NCI-H1092 treated with DMSO at 0.1 percent for 48 hours (cell line): Measurements from ENCODE around the gene PDZD7.

Source experiments
- DNase-seq: peaks from one replicate; lab custom pipeline; 2025; lab: John Stamatoyannopoulos, UW

Gene PDZD7

DNA sequence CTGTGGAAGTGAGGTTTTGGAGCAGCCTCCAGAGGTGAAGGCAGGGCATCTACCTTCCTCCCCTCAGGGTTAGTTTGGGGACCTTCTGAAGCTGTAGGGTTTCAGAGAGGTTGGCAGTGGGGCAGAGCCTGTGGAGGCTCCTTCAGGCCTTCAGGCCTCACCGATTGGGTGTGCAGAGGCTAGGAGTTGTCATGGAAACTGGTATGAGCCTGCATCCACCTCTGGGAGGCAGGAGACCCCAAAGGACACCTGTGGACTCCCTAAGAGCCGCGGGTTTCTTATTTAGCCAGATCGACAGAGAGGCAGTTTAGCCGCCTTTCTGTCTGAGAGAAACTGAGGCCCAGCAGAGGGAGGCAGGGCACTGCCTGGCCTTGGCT is 29.3 kb downstream of the PDZD7 start:
- DNase-seq: no peak

DNA sequence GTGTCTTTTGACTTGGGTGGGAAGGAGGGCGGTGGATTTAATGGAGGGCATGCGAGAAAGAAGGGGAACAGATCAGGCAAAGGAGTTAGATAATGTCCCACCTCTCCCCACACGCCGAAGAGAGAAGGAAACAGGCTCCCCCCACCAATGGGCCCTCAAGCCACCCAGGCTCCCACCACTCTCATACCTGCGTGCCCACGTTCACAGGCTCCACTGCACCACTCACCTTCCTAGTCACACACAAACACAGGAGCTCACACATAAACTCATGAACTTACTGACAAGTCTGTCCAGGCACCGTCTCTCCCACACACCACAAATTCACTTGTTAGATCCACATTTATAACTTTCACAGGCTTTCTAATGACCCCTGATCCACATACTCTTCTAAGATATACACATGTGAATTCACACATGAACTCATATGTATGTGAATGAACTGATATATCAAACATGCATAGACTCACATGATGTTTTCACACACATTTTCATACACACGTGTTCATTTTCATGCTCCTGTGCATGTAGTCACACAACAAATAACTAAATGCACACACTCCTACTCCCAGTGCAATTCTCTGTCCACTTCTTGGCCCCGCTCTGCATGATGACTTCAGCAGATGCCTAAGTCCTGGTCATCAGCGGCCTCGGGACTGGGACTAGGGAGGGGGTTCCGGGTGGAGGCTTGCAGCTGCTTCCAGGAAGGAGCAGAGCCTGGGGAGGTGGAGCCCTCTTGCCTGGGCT is 29.8 kb downstream of the PDZD7 start:
- DNase-seq: no peak

DNA sequence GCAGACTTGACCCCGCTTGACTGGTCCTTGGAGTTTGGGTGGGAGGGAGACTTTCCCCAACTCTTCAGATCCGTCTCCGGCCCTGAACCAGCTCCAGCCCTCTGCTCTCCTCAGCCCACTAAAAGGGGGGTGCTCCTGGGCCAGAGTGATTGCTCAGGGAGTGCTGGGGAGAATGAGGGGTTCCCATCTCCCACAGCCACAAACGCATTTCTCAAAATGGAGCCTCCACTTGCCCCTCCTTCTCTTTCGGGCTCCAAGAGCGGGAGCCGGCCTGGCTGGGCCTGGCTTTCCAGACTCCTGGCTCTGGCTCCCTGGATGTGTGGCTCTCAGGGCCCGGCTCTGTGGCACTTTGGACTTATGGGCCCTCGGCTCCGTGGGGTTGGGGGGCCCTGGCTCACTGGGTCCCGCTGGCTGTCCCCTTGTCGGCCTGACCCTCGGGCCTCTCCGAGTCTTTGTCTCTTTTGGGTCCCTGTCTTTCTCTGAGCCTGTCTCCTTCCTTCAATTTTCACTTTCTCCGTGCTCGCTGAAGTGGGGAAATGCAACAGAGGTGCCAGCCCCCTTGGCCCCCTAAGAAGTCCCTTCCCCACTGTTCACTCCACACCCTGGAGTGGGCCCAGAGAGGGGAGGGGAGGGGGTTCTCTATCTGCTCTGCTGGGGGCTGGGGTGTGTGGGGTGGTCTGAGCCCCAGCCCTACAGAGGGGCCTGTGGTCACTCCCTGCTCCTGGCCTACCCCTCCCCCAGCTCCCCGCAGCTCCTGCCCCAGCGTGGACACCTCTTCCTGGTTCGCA is 30.6 kb downstream of the PDZD7 start:
- DNase-seq: no peak

DNA sequence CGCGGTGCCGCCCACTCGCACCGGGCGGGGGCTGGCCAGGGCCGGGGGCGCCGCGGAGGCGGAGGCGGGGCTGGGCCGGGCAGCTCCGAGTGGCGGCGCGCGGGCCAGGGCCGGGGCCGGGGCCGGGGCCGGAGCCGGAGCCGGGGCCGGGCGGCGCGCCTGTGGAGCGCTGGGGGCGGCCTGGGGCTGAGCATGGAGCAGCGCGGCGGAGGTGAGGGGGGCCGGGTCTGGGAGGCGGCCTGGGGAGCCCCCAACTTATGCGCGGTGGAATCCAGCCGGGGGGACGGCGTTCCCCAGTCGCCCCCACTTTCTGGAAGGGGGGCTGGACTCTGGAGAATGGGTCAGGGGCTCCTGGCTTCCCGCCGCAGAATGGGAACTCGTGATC is 31.2 kb downstream of the PDZD7 start, which contains the start of gene LZTS2:
LZTS2 (plus strand) TSS at position 67 of the 385 bp plus-strand sequence. CDS start 2,731 bp downstream, outside the sequence.
- no peak for DNase-seq

- DNase-seq: peak; percentile 35
Observed at GRCh38 chr10:100998991-100999741, 31.8 kb downstream of the PDZD7 start.

DNA sequence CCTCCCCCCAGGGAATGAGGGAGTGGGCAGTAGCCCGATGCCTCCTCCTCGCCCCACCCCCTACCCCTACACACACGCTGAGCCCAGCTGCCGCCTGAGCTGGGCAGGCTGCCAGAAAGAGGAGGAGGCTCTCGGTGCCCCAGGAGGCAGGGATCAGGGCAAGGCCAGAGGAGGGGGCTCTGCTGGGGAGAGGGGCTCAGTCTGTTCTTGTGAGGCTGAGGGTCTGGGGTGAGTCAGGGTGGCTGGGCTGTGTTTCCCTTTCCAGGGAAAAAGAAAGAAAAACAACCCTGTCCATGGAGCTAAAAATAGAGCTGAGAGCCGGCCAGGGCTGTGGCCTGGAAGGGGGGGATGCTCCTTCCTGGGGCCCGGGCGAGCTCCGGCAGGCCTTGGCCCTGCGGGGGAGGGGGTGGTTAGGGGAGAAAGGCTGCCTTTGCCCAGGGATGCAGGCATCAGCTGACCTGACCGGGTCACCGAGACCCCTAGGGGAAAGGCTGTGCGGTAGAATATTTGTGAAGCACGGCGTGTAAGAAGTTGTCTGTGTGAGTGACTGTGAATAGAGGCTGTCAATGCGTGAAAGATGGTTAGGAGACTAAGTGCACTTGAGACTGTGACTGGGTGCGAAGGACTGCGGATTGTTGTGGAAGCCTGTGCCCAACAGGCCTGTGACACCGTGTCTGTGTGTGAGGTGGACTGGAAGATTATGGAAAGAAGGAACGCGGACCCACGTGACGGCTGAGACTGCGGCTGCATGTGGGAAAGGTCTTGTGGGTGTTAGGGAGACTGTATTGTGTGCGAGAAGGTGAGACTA is 32.5 kb downstream of the PDZD7 start:
- DNase-seq: peak; percentile 88

GRCh38 chr10:100997360-100998182 is 33.4 kb downstream of the PDZD7 start:
- peak; percentile 53 for DNase-seq

- no peak for DNase-seq
Observed at GRCh38 chr10:100996678-100997359, 34.1 kb downstream of the PDZD7 start.

GRCh38 chr10:100995181-100995580 is 35.7 kb downstream of the PDZD7 start:
- DNase-seq: no peak

DNA sequence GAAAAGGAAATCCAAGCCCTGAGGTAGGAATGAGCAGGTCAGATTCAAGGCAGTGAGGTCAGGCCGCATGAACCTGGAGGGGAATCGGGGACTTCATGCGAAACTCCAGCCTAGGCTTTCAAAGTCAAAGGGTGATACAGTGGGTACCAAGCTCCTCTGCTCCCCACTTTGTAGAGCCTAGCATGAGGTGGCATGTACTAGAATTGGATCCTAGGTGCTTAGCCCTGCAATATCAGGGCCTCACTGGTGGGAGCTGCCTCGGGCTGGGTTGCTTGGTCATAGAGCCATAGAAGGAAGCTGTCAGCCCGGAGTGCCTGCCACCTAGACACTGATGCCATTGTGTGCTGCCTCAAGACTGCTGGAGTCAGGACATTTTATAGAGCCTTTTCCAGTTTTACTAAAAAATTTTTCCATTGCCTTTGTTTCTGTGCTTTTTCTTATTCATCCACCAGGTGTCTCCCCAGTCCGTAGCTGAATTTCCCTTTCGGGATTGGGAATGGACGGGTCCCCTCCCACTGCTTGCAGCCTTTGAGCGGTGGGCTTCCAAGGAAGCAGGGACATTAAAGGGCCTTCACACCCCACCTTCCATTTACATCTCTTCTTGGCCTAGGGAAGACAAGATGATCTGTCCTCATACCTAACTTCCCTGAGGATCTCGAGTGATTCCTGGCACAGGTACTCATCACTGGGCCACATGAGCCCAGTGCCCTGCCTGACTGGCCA is 36.8 kb downstream of the PDZD7 start:
- DNase-seq: no peak

DNA sequence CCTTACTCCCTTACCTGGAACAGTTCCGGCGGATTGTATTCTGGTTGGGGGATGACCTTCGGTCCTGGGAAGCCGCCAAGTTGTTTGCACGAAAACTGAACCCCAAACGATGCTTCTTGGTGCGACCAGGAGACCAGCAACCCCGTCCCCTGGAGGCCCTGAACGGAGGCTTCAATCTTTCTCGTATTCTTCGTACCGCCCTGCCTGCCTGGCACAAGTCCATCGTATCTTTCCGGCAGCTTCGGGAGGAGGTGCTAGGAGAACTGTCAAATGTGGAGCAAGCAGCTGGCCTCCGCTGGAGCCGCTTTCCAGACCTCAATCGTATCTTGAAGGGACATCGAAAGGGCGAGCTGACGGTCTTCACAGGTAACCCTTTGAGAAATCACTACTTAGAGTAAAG is 41.8 kb downstream of the PDZD7 start:
- no peak for DNase-seq

DNA sequence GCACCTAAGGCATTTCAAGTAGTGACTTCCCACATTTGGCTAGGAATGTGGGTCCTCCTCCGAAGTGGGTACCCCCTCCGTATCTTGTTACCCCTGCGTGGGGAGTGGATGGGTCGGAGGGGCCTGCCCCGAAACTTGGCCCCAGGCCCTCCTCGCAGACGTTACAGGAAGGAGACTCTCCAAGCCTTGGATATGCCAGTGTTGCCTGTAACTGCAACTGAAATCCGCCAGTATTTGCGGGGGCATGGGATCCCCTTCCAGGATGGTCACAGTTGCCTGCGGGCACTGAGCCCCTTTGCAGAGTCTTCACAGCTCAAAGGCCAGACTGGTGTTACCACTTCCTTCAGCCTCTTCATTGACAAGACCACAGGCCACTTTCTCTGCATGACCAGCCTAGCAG is 42.8 kb downstream of the PDZD7 start:
- no peak for DNase-seq

DNA sequence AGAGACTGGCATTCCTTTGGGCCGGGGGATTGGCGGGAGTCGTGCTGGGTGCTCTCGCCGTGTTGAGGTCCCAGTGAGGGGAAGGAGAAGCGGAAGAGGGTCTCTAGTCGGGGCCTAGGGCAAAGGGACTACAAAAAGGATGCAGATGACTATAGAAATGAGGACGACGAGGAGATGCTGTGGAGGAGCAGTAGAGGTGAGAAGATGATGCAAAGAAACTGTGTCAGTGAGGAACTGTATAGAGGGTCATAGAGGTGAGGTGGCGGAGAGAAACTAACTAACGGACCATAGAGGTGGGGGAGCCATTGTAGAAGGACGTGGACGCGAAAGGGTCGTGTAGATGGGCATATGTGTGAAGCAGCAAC is 43.3 kb downstream of the PDZD7 start:
- no peak for DNase-seq

DNA sequence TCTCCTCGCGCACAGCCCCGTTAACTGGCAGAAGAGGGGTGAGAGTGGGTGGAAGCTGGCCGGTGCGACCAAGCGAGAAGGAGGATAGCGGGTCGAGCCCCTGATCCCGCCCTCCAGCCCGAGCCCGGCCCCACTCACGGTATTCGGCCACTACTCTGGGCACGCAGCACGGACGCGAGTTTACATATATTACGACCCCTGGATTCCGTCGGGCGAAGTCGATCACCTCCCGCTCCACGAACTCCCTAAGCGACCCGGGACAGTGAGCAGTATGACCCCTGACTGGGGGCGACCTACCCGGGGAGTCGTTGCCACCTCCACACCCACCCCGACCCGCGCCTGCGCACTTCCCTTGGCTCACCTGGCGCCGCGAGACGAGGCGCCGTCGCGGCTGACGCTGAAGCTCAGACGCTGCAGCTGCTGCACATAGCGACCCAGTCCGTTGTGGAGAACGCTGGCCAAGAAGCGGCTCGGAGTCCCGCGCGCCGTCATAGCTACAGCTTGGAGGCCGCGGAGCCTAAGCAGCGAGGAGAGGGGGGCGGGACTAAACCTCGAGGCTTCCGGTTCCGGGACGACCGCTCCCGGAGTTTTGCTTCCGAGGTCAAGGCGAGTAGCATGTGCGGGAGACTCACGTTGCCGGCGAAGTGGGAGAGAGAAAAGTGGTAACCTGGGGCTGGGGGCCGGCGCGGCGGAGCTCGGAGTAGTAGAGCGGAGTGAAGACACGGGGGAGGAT is 43.8 kb downstream of the PDZD7 start, which contains the start of the genes MRPL43 and TWNK:
MRPL43 (minus strand) TSS at position 546 of the 733 bp plus-strand sequence; CDS start at position 492, 54 bp downstream.
TWNK (plus strand) TSS at position 592 of the 733 bp plus-strand sequence. CDS start 668 bp downstream, outside the sequence.
- DNase-seq: peak; percentile 36

DNA sequence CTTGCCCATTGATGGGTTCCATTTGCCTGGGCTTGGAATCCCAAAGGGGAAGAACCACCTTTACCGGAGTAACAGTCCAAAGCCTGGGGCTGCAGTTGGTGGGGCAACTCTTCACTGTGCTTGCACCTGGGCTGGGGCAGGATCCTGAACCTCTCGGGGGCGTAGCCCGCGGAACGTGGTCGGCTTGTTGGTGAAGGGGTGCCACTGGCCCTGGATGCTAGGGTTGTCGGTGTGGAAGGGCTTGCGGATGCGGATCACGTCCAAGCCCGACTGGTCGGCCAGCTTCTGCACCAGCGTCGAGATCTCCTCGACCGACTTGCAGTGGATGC is 44.3 kb downstream of the PDZD7 start:
- DNase-seq: no peak

DNA sequence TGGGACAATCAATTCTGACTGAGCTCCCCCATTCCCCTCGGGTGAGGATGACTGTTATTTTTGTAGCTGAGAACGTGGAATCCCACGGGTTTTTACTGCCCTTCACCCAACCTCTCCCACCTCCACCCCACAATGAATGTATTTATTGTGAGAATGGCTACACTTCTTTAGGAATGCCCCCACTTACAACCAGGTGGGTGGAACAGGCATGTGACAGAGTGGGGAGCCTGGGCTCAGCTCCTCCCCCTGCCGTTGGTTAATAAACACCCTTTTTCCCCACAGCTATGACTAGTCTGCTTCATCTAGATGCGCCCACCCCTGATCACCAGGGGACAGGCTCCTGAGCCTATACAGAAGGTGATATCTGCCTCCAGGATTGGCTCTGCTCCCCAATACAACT is 45.6 kb downstream of the PDZD7 start:
- no peak for DNase-seq

DNA sequence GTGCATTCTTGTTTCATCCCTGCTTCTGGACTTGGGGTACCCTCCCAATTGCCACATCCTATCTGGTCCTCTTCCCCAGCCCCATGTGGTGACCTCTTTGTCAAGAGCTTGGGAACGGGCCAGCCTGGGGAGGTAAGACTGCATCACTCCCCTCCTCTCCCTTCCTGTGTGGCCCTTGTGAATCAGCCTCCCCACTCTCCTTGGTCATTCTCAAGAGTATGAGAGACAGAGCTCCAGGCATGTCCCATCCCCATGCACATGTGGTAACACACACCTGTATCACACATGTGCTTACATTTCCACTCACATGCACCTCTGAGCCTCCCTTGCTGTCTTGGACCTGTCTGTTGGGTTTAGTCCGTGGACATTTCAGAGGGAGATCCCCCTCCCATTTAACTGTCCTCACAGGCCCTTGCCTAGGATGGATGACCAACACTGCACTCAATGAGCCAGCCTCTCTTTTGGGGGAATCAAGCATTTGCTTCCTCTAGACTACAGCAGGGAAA is 46.2 kb downstream of the PDZD7 start:
- DNase-seq: no peak

- no peak for DNase-seq
Observed at GRCh38 chr10:100983868-100984671, 46.9 kb downstream of the PDZD7 start.
